ENCODE data around the gene GBF1. TPM values are rescaled to one million over a fixed set of nuclear protein-coding genes. Genes with fewer than 3 reads are reported as not detected.
"Not testable (repeated sequence)": the region's sequence is repeated elsewhere in the genome, so short reads cannot be mapped to it uniquely, and the experiment has no call there.

The GBF1 gene
- total RNA-seq (2014; rRNA removed; shearing (Covaris generic)), result 27.6 and 30.5 TPM in 2 replicates
- polyA plus RNA-seq (2014; cell fraction: nucleus; rRNA removed), result 16.1 and 22.0 TPM in 2 replicates

- peak; percentile 100 for DNase-seq (ENCODE audit: extremely low read depth, low read depth)
Measured at GRCh38 chr10:102245082-102245931, at the start of gene GBF1. Gene GBF1 (plus strand): TSS chr10:102245532. CDS start chr10:102258939, 13,407 bp downstream.

- DNase-seq (ENCODE audit: extremely low read depth, low read depth), result no peak
Measured at GRCh38 chr10:102196893-102197292, 48.4 kb upstream of the GBF1 start.

GRCh38 chr10:102198027-102198426 lies 47.3 kb upstream of the GBF1 start:
- DNase-seq (ENCODE audit: extremely low read depth, low read depth), result no peak

- no peak for DNase-seq (ENCODE audit: extremely low read depth, low read depth)
Measured at GRCh38 chr10:102200751-102201640, 44.3 kb upstream of the GBF1 start.

GRCh38 chr10:102202386-102202785 lies 42.9 kb upstream of the GBF1 start:
- DNase-seq (ENCODE audit: extremely low read depth, low read depth), result no peak

GRCh38 chr10:102208311-102209035 lies 36.9 kb upstream of the GBF1 start:
- DNase-seq (ENCODE audit: extremely low read depth, low read depth), result no peak

GRCh38 chr10:102211615-102212299 lies 33.6 kb upstream of the GBF1 start:
- DNase-seq (ENCODE audit: extremely low read depth, low read depth), result no peak

- not testable (repeated sequence) for DNase-seq (ENCODE audit: extremely low read depth, low read depth)
Measured at GRCh38 chr10:102213599-102213998, 31.7 kb upstream of the GBF1 start.

GRCh38 chr10:102219370-102219769 lies 26.0 kb upstream of the GBF1 start:
- no peak for DNase-seq (ENCODE audit: extremely low read depth, low read depth)

- DNase-seq (ENCODE audit: extremely low read depth, low read depth), result no peak
Measured at GRCh38 chr10:102220612-102221011, 24.7 kb upstream of the GBF1 start.

- no peak for DNase-seq (ENCODE audit: extremely low read depth, low read depth)
Measured at GRCh38 chr10:102222797-102223196, 22.5 kb upstream of the GBF1 start.

GRCh38 chr10:102225646-102226541 lies 19.4 kb upstream of the GBF1 start, which contains the start of gene ELOVL3:
Gene ELOVL3 (plus strand): TSS chr10:102226299. CDS start chr10:102226549, 250 bp downstream.
- DNase-seq (ENCODE audit: extremely low read depth, low read depth), result peak; percentile 90

GRCh38 chr10:102226542-102226870 lies 18.8 kb upstream of the GBF1 start:
- DNase-seq (ENCODE audit: extremely low read depth, low read depth), result no peak

- no peak for DNase-seq (ENCODE audit: extremely low read depth, low read depth)
Measured at GRCh38 chr10:102227050-102227449, 18.3 kb upstream of the GBF1 start.

GRCh38 chr10:102229810-102230263 lies 15.5 kb upstream of the GBF1 start:
- peak; percentile 74 for DNase-seq (ENCODE audit: extremely low read depth, low read depth)

- peak; percentile 49 for DNase-seq (ENCODE audit: extremely low read depth, low read depth)
Measured at GRCh38 chr10:102230264-102230860, 15.0 kb upstream of the GBF1 start.

GRCh38 chr10:102230861-102231356 lies 14.4 kb upstream of the GBF1 start:
- no peak for DNase-seq (ENCODE audit: extremely low read depth, low read depth)

All from NCI-H460 (cell line).